Epithelial cell of esophagus (primary cell): ENCODE results near the gene TRPM3.

Experiments
- DNase-seq: peaks from one replicate; pipeline ENCODE4 v3.0.0; 2010; ENCODE audit warnings: low read depth
- H3K4me3 ChIP-seq: 2 replicates; pipeline ENCODE4 v1.5.1; 2011; ENCODE audit warnings: mild to moderate bottlenecking, low read length, control low read depth
- TF ChIP-seq, protein P1 (sequence below): IDR thresholded peaks from 2 replicates; pipeline ENCODE4 v1.5.1; 2011; ENCODE audit warnings: low read depth, mild to moderate bottlenecking, low read length, control low read depth, inconsistent platforms; ENCODE audit not compliant: insufficient read depth; ENCODE audit errors: missing control alignments

The TRPM3 gene

DNA sequence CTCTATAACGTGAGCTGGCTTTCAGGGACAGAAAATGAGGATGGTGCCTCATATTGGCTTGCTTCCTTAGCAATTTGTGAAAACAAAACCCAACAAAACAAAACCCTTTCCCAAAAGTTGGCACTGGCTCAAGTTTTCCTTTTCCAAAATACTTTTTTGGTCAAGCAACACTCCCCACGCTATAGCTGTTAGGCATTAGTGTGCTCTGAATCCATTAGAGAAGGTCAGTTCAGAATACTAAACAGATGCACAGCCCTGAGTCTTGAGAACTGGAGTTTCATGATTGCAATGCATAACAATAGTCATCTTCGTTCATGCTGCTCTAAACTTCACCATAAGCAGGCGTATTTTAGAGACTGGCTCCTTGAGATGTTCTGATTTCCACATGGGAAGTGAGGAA lies 534.9 kb downstream of the TRPM3 start:
- TF ChIP-seq, protein P1, sequence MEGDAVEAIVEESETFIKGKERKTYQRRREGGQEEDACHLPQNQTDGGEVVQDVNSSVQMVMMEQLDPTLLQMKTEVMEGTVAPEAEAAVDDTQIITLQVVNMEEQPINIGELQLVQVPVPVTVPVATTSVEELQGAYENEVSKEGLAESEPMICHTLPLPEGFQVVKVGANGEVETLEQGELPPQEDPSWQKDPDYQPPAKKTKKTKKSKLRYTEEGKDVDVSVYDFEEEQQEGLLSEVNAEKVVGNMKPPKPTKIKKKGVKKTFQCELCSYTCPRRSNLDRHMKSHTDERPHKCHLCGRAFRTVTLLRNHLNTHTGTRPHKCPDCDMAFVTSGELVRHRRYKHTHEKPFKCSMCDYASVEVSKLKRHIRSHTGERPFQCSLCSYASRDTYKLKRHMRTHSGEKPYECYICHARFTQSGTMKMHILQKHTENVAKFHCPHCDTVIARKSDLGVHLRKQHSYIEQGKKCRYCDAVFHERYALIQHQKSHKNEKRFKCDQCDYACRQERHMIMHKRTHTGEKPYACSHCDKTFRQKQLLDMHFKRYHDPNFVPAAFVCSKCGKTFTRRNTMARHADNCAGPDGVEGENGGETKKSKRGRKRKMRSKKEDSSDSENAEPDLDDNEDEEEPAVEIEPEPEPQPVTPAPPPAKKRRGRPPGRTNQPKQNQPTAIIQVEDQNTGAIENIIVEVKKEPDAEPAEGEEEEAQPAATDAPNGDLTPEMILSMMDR = no peak
- no peak for DNase-seq
- no peak overlapping the region for H3K4me3 ChIP-seq

DNA sequence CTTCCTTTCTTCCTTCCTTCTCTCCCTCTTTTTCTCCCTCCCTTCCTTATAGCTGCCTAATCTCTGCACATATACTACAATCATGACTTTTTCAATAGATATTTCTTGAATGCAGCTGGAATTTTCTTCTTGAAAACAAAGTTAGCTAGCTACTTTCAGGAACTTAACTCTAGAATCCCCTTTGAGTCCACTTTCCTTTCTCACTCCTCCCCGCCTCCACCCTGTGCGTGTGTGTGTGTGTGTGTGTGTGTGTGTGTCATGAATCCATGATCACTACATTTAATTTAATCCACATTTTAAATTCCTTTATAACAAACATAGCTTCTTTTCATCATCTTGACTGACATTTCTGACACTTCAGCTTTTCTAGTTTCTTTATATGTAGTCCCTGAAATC lies 539.5 kb downstream of the TRPM3 start:
- H3K4me3 ChIP-seq = no peak overlapping the region
- TF ChIP-seq, protein P1 = no peak
- DNase-seq = no peak

DNA sequence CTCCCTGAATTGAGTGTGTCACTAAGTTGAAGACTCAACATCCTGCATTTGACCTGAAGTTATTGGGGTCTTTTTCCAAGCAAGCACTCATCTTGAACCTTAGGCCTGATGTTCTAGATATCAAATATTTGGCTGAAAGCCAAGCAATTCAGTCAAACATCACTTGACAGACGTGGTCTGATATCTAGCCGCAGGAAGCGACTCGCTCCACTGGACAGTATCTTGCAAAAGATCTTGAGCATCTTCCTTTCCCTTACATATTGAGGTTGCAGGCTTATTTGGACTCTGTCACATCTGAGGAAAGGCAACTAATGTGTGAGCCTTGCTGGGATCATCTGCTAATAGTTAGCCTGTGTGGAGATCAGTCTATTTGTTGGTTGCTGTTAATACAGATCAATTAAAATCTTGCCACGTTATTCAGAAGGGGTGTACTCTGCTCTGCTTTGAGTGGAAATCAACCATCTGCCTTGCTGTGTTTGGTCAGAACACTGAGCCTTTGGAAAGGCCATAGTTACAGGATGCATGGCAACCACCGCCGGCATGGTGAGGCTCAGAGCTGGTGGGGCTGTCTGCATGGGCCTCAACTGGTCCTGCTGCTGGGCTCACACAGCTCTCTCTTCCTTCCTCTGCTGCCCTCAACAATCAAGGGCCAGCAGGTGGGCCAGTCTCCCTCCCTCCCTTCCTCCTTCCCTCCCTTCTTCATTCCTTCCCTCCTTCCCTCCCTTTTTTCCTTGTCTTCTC lies 540.0 kb downstream of the TRPM3 start:
- no peak for DNase-seq
- H3K4me3 ChIP-seq = no peak overlapping the region
- TF ChIP-seq, protein P1 = no peak

DNA sequence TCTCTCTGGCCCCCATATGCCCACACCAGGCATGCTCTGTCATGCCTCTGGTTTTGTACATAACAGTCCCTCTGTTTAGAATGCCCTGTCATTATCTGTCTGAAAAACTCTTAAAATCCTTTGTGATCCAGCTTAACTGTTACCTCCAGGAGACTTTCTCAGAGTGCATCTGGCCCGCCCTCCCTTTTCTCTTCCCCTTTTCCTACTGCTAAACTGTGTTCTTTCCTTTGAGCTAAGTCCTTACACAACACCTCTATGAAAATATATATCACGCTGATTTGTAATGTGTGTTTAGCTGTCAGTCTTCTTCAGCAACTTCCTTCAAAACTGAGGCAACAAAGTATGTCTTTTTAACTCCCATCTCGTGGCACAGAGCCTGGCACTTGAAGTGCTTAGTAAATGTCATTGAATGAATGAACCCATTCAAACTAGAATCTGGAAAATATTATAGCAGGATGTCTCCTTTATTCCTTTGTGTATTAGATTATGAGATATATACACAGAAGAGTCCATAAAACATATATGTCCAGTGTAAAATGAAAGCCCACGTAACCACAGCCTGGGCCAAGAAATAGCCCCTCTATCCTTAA lies 540.7 kb downstream of the TRPM3 start:
- DNase-seq = no peak
- H3K4me3 ChIP-seq = no peak overlapping the region
- TF ChIP-seq, protein P1 = no peak

DNA sequence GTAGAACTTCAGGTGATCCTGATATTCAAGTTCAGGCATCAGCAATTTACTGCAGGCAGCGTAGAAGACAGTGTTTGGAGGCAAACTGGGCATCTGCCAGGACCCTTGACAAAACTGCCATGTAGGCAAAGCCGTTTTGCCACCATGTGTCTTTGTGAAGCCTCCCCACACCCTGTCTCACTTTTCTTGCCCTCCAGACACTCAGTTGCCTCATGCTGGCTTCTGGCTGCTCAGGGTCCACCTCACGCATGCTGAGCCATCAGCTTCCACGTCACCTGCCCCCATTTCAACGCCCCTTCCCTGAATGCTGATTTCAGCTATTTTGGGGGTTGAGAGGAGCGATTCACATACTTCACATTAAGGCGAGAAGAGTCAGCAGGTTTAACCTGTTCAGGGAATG lies 541.7 kb downstream of the TRPM3 start:
- TF ChIP-seq, protein P1 = no peak
- DNase-seq = no peak
- no peak overlapping the region for H3K4me3 ChIP-seq

DNA sequence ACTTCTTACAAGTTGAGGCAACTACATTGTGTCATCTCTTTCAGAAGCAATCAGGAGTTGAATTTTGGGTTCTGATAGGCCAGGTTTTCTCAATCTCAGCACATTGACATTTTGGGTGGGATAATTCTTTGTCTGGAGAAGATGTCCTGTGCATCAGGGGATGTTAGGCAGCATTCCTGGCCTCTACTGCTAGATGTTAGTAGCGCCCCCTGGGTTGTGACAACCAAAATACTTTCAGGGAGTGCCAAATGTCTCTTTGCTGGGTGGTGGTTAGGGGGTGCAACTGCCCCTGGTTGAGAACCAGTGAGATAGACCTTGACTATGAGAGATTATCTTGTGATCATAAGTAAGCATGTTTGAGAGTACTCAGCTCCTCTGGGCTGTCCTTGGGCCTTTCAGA lies 542.7 kb downstream of the TRPM3 start:
- DNase-seq = no peak
- TF ChIP-seq, protein P1 = no peak
- H3K4me3 ChIP-seq = no peak overlapping the region

DNA sequence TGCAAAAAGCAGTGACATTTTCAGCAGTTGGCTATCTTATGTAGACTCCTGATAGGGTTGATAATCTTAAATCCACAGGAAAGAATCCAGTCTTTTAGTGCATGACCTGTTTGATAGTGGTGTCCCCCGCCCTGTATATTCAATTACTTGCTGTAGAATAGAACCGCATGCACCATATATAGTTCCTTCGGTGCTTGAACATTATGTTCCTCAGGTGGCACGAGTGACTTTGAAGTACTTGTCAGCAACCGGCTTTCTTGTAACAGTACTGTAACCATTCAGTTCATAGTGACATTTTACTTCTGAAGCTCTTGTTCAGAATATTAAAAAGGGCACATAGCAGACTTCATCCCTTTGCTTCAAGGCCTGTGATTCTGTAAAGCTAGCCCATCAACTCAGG lies 543.8 kb downstream of the TRPM3 start:
- no peak overlapping the region for H3K4me3 ChIP-seq
- TF ChIP-seq, protein P1 = no peak
- no peak for DNase-seq
